Stimulated activated CD8-positive, alpha-beta memory T cell treated with anti-CD3 and anti-CD28 coated beads, Interleukin-15, amount 100 ng/mL, for 4 hours (primary cell): ENCODE results near the gene MSX1.
"Not testable (repeated sequence)": the region's sequence is repeated elsewhere in the genome, so short reads cannot be mapped to it uniquely, and the experiment has no call there.

Experiments used
- DNase-seq, 2 donors: peaks; one replicate each; pipeline ENCODE4 v3.0.0-alpha.2; 2020; ENCODE audit warnings: low read depth in 2 of 2

Gene MSX1

GRCh38 chr4:4859325-4859798 is at the start of gene MSX1:
Gene MSX1, plus strand, starts transcription at chr4:4859665. Its CDS starts 235 bp downstream, at chr4:4859900.
- DNase-seq: no peak

GRCh38 chr4:4810092-4810774 is 49.2 kb upstream of the MSX1 start:
- DNase-seq: no peak

- no peak for DNase-seq
These were observed 48.7 kb upstream of the MSX1 start for GRCh38 chr4:4810778-4811177.

- no peak for DNase-seq
These were observed 47.2 kb upstream of the MSX1 start for GRCh38 chr4:4812145-4812794.

- DNase-seq: no peak
These were observed 40.9 kb upstream of the MSX1 start for GRCh38 chr4:4818415-4819212.

- DNase-seq: no peak
These were observed 40.3 kb upstream of the MSX1 start for GRCh38 chr4:4819213-4819606.

GRCh38 chr4:4820261-4820660 is 39.2 kb upstream of the MSX1 start:
- no peak for DNase-seq

- DNase-seq: no peak
These were observed 38.7 kb upstream of the MSX1 start for GRCh38 chr4:4820739-4821138.

GRCh38 chr4:4821577-4821976 is 37.9 kb upstream of the MSX1 start:
- DNase-seq: no peak

GRCh38 chr4:4822286-4822685 is 37.2 kb upstream of the MSX1 start:
- not testable (repeated sequence) for DNase-seq

GRCh38 chr4:4823621-4824162 is 35.8 kb upstream of the MSX1 start:
- no peak for DNase-seq

- DNase-seq: no peak
These were observed 35.2 kb upstream of the MSX1 start for GRCh38 chr4:4824232-4824631.

- DNase-seq: no peak
These were observed 34.0 kb upstream of the MSX1 start for GRCh38 chr4:4825431-4825830.

GRCh38 chr4:4829837-4830236 is 29.6 kb upstream of the MSX1 start:
- no peak for DNase-seq

- DNase-seq: no peak
These were observed 28.2 kb upstream of the MSX1 start for GRCh38 chr4:4831266-4831665.

- DNase-seq: no peak
These were observed 27.6 kb upstream of the MSX1 start for GRCh38 chr4:4831825-4832224.

- DNase-seq: no peak
These were observed 23.4 kb upstream of the MSX1 start for GRCh38 chr4:4836044-4836443.

- DNase-seq: no peak
These were observed 22.1 kb upstream of the MSX1 start for GRCh38 chr4:4837316-4837715.

GRCh38 chr4:4838051-4838935 is 21.2 kb upstream of the MSX1 start:
- DNase-seq: no peak

- DNase-seq: no peak
These were observed 20.3 kb upstream of the MSX1 start for GRCh38 chr4:4838936-4839810.
